GM21737 (cell line): ENCODE data around the gene SUN2.
A peak's percentile ranks its signal among the peaks of the same experiment; 100 is the strongest.
"Not testable (repeated sequence)": the region's sequence is repeated elsewhere in the genome, so short reads cannot be mapped to it uniquely, and the experiment has no call there.

Experiments
- ATAC-seq: cut with Tn5 transposase; IDR thresholded peaks from one replicate; pipeline ENCODE4 v1.9.1; 2021; ENCODE audit warnings: mild to moderate bottlenecking, moderate library complexity; ENCODE audit not compliant: unreplicated experiment

SUN2 gene

DNA sequence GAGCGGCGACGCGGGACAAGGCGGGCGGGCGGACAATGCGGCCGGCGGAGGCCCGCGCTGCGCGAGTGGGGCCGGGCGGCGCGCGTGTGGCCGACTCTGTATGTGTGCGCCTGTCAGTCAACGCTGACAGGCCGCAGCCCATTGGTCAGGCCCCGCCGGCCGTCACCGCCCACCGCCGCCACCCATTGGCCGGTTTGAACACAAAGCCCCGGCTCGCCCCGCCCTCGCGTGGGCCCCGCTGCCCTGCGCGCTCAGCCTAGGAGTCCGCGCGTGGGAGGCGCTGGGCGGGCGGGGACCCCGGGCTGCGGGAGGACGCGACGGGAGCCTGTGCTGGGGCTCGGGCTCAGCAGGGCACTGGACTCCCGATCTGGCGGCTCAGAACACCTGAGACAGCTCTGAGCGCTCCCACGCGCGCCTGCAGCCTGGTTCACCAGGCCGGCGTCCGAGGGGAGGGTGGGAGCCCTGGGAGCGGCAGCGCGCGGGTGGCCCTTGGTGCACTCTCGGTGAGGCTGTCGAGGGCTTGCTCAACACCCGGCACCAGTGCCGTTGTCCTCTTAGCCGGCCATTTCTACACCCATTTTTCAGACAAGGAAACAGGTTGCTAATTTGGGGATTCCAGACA lies at the start of gene SUN2:
SUN2 (minus strand) TSS at position 88 of the 622 bp plus-strand sequence. CDS start 3,370 bp downstream, outside the sequence.
- ATAC-seq, result peak; percentile 48

DNA sequence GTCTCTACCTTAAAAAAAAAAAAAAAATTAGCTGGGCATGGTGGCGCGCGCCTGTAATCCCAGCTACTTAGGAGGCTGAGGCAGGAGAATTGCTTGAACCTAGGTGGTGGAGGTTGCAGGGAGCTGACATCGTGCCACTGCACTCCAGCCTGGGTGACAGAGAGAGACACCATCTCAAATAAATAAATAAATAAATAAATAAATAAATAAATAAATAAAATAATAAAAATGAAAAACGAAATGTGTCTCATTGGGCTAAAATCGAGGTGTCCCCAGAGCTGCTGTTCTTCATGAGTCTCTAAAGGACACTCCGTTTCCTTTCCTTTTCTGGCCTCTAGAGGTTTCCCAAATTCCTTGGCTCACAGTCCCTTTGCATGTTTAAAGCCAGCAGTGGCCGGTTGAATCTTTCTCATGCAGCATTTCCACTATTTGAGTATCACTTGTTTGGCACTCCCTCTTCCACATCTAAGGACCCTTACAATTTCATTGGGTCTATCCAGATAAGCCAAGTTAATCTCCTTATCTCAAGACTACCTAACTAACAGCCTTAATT lies 49.3 kb upstream of the SUN2 start:
- ATAC-seq, result not testable (repeated sequence)

- ATAC-seq, result no peak
These were observed 46.9 kb upstream of the SUN2 start for GRCh38 chr22:38802671-38803121.

GRCh38 chr22:38799265-38800002 lies 43.6 kb upstream of the SUN2 start:
- ATAC-seq, result no peak

- ATAC-seq, result no peak
These were observed 42.7 kb upstream of the SUN2 start for GRCh38 chr22:38798496-38798895.

GRCh38 chr22:38796262-38796957 lies 40.6 kb upstream of the SUN2 start:
- ATAC-seq, result no peak

- ATAC-seq, result no peak
These were observed 39.8 kb upstream of the SUN2 start for GRCh38 chr22:38795569-38795968.

- peak; percentile 94 for ATAC-seq
These were observed 38.1 kb upstream of the SUN2 start, which contains the start of gene DNAL4 for GRCh38 chr22:38793721-38794466. TSS of gene DNAL4 (minus strand) at chr22:38794143. CDS start at chr22:38782731, 11,412 bp downstream.

- ATAC-seq, result no peak
These were observed 37.5 kb upstream of the SUN2 start for GRCh38 chr22:38793317-38793716.

GRCh38 chr22:38792833-38793232 lies 37.0 kb upstream of the SUN2 start:
- ATAC-seq, result no peak

DNA sequence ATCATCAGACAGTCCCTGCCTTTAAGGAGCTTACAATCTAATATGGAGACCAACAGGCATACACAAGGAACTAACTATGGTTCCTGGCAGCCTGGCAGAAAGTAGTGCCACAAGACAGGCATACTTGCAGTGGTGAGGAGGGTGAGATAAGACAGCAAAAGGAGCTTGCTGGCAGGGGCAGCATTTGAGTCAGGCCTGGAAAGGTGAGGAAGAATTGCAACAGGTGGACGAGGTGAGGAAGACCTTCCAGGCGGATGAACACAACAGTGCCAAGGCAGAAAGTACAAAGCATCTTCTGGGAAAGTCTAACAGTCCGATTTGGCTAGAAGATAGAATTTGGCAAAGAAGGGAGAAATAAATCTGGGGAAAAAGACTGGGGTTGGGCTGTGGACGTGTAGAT lies 33.8 kb upstream of the SUN2 start:
- ATAC-seq, result no peak

DNA sequence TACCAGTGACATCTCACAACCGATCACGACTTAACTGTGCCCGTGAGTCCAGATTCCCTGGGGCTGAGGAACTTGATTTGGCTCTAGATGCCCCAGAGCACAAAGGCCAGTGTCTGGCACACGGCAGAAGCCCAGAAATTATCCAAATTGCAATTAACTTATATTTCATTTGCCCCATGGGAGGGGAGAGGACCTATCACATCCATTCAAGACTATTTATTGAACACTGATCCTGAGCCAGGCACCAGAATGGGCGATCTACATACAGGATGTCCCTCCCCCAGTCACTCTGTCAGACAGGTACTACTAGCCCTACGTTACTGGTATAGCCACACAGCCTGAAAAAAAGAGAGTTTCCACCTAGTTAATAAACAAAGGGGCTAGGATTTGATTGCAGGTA lies 33.0 kb upstream of the SUN2 start:
- ATAC-seq, result no peak

DNA sequence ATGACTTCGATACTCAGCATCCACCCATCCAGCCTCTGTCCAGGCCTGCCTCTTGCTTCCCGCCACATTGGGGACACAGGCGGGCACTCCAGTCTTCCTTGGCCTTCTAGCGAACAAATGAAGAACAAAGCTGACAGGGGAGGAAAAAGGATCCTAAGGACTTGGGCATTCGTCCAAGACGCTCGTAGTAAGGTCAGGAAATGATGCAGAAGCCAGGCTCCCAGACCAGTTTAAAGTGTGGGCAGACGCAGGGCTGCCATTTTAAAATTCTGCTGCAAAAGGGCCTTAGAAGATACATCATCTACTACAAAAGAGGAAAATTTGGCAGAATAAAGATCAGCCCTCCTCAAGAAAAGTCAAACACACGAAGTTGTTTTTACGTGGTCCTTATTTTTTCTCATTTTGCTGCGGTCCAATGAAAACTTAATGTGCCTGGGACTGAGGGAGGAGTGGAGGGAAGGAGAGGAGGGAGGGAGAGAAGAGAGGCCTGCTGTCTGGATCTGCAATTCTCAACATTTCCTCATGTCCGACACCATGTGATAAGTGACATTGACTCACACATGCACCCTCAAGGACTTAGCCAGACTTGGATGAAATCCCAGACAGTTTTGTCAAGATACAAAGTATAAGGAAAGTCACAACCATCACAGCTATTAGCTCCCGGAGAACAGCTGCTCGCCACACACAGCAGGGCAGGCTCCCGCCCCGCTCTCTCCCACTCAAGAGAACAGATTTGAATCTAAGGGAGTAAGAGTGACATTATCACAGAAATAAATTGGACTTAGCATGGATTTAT lies 32.4 kb upstream of the SUN2 start:
- no peak for ATAC-seq

DNA sequence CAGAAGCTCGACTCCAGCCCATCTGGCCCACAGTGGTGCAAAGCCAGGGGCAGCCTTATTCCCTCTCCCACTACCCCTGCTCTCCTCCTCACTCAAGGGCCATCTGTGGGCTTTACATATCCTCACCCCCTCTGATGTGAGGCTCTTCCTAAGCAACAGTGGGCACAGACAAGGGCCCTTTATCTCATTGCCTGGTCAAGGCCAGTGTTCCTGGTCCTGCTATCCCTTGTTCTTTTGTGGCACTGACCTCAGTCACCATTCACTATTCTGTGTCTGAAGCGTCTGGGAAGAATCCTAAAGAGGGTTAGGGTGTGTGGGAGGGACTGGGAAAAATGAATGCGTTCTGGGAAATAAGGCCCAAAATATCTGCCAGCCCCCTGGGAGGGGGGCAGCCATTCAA lies 30.8 kb upstream of the SUN2 start:
- ATAC-seq, result no peak

DNA sequence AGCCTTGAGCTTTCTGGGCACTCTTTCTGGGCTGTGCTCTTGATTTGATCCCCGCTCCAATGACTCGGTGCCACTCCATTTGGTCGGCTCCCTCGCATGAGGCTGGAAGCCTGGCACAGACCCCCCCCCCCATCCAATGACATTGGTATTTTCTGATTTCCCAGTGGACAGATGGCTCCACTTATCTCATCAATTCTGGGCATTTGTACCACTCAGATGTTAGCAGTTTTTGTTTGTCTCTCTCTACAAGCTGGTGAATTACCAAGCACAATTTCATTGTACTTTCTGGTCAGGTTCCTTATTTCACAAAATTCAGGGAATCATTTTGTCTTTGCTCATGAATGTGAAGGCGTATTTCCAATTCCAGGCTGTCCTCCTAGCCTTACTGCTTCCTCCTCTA lies 29.1 kb upstream of the SUN2 start:
- no peak for ATAC-seq

DNA sequence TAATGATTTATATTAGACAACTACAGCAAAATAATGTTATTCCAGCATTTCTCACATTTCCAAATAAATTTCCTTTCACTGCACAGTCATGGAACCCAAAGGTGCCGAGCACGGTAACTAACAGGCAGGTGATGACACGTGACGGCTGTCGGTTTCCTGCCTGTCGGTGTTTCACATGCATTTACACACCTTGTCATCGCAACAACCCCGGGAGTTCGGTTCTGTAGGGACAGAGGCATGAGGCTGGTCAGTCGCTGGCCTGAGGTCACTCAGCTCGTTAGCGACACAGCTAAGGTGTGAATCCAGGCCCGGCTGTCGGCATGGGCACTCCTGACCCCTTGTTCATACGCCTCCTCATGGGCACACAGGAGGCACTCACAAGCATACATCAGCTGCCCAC lies 28.2 kb upstream of the SUN2 start:
- no peak for ATAC-seq

- no peak for ATAC-seq
These were observed 27.4 kb upstream of the SUN2 start for GRCh38 chr22:38783095-38783615.

GRCh38 chr22:38782402-38783094 lies 26.8 kb upstream of the SUN2 start:
- ATAC-seq, result no peak

GRCh38 chr22:38781033-38781432 lies 25.2 kb upstream of the SUN2 start:
- no peak for ATAC-seq
